Neural cell (in vitro differentiated cells): Measurements from ENCODE around the gene KSR2. TPM values are rescaled to one million over a fixed set of nuclear protein-coding genes. Genes with fewer than 3 reads are reported as not detected.

Experiments
- H2AFZ ChIP-seq: fragments of 200-600, 300-800 bp; sonication (generic), shearing (Covaris generic); 2 replicates; pipeline ENCODE4 v1.6.0; 2014; ENCODE audit warnings: low read depth, mild to moderate bottlenecking, antibody characterized with exemption, low read length, moderate library complexity
- H3F3A ChIP-seq: fragments of 200-600 bp; shearing (Covaris generic); 2 replicates; pipeline ENCODE4 v1.6.1; 2016; ENCODE audit warnings: mild to moderate bottlenecking, moderate library complexity, mixed read lengths, antibody characterized with exemption, low read length; ENCODE audit not compliant: insufficient read depth, poor library complexity, severe bottlenecking
- H3K27ac ChIP-seq: fragments of 200-600, 300-800 bp; sonication (generic), shearing (Covaris generic); 2 replicates; pipeline ENCODE4 v1.5.1; 2014; ENCODE audit warnings: mild to moderate bottlenecking, low read length, moderate library complexity
- H3K27me3 ChIP-seq: fragments of 300-800, 200-600 bp; sonication (generic), shearing (Covaris generic); 2 replicates; pipeline ENCODE4 v1.6.0; 2014; ENCODE audit warnings: mild to moderate bottlenecking, low read depth, low read length, moderate library complexity; ENCODE audit not compliant: insufficient read depth
- H3K36me3 ChIP-seq: fragments of 300-800, 200-600 bp; sonication (generic), shearing (Covaris generic); 2 replicates; pipeline ENCODE4 v1.5.1; 2014; ENCODE audit warnings: mild to moderate bottlenecking, antibody characterized with exemption, low read length, moderate library complexity; ENCODE audit not compliant: insufficient read depth
- H3K4me2 ChIP-seq: fragments of 300-800, 200-600 bp; sonication (generic), shearing (Covaris generic); 2 replicates; pipeline ENCODE4 v1.6.0; 2014; ENCODE audit warnings: mild to moderate bottlenecking, low read length
- H3K4me3 ChIP-seq: fragments of 300-800, 200-600 bp; sonication (generic), shearing (Covaris generic); 2 replicates; pipeline ENCODE4 v1.5.1; 2014; ENCODE audit warnings: mild to moderate bottlenecking, low read length, moderate library complexity
- H3K79me2 ChIP-seq: fragments of 200-600 bp; shearing (Covaris generic); replicated peaks from 2 replicates; pipeline ENCODE4 v1.6.0; 2014; ENCODE audit warnings: mild to moderate bottlenecking, low read length, moderate library complexity; ENCODE audit not compliant: insufficient read depth
- H3K9ac ChIP-seq: fragments of 300-800, 200-600 bp; sonication (generic), shearing (Covaris generic); 2 replicates; pipeline ENCODE4 v1.6.1; 2016; ENCODE audit warnings: mild to moderate bottlenecking, low read length, mixed read lengths
- H3K9me2 ChIP-seq: fragments of 200-600 bp; shearing (Covaris generic); 2 replicates; pipeline ENCODE4 v1.6.1; 2016; ENCODE audit warnings: mild to moderate bottlenecking, low read length, mixed read lengths; ENCODE audit not compliant: insufficient read depth
- H3K9me3 ChIP-seq: fragments of 200-600, 300-800 bp; sonication (generic), shearing (Covaris generic); 2 replicates; pipeline ENCODE4 v1.6.1; 2016; ENCODE audit warnings: mild to moderate bottlenecking, mixed run types, low read length, moderate library complexity, mixed read lengths
- H4K20me1 ChIP-seq: fragments of 200-600 bp; shearing (Covaris generic); 2 replicates; pipeline ENCODE4 v1.6.1; 2016; ENCODE audit warnings: mild to moderate bottlenecking, mixed run types; ENCODE audit not compliant: insufficient read depth
- EP300 ChIP-seq: fragments of 450-650 bp; conservative IDR thresholded peaks from 2 replicates; pipeline ENCODE4 v1.6.1; 2014; ENCODE audit warnings: antibody characterized with exemption, mild to moderate bottlenecking, moderate library complexity; ENCODE audit not compliant: poor library complexity, severe bottlenecking
- EZH2 ChIP-seq: fragments of 200-600, 300-800 bp; shearing (Covaris generic), sonication (generic); IDR thresholded peaks from 2 replicates; pipeline ENCODE4 v1.6.1; 2014; ENCODE audit warnings: antibody characterized with exemption, low read length, borderline replicate concordance, mild to moderate bottlenecking; ENCODE audit not compliant: insufficient read depth, poor library complexity, severe bottlenecking
- MXI1 ChIP-seq: fragments of 450-650 bp; conservative IDR thresholded peaks from 2 replicates; pipeline ENCODE4 v1.6.1; 2014; ENCODE audit warnings: antibody characterized with exemption, mild to moderate bottlenecking; ENCODE audit not compliant: poor library complexity, severe bottlenecking
- POLR2AphosphoS5 ChIP-seq: IDR thresholded peaks from 2 replicates; pipeline ENCODE4 v1.6.1; 2012
- RAD21 ChIP-seq: fragments of 450-650 bp; conservative IDR thresholded peaks from 2 replicates; pipeline ENCODE4 v1.6.1; 2014; ENCODE audit warnings: antibody characterized with exemption, mild to moderate bottlenecking, moderate library complexity
- SMC3 ChIP-seq: fragments of 450-650 bp; conservative IDR thresholded peaks from 2 replicates; pipeline ENCODE4 v1.6.1; 2014; ENCODE audit warnings: antibody characterized with exemption, mild to moderate bottlenecking, moderate library complexity; ENCODE audit not compliant: poor library complexity
- TAF1 ChIP-seq: IDR thresholded peaks from 2 replicates; pipeline ENCODE4 v1.6.1; 2012; ENCODE audit warnings: low read depth
- polyA plus RNA-seq: library from polyadenylated mRNA; depleted of rRNA; stranded (reverse); fragments of >200 nt; gene quantifications from 2 replicates; pipeline ENCODE4 v1.2.3, GENCODE V29; 2014
- TF ChIP-seq, protein P1 (sequence below): fragments of 450-650 bp; IDR thresholded peaks from 2 replicates; pipeline ENCODE4 v1.5.1; 2014; ENCODE audit warnings: antibody characterized with exemption, mild to moderate bottlenecking, moderate library complexity; ENCODE audit not compliant: poor library complexity, severe bottlenecking
- TF ChIP-seq, protein P2 (sequence below): IDR thresholded peaks from 2 replicates; pipeline ENCODE4 v1.6.1; 2012; ENCODE audit warnings: borderline replicate concordance

The KSR2 gene
- polyA plus RNA-seq, 1 donor from 2014 or later, result 3.0 TPM

DNA sequence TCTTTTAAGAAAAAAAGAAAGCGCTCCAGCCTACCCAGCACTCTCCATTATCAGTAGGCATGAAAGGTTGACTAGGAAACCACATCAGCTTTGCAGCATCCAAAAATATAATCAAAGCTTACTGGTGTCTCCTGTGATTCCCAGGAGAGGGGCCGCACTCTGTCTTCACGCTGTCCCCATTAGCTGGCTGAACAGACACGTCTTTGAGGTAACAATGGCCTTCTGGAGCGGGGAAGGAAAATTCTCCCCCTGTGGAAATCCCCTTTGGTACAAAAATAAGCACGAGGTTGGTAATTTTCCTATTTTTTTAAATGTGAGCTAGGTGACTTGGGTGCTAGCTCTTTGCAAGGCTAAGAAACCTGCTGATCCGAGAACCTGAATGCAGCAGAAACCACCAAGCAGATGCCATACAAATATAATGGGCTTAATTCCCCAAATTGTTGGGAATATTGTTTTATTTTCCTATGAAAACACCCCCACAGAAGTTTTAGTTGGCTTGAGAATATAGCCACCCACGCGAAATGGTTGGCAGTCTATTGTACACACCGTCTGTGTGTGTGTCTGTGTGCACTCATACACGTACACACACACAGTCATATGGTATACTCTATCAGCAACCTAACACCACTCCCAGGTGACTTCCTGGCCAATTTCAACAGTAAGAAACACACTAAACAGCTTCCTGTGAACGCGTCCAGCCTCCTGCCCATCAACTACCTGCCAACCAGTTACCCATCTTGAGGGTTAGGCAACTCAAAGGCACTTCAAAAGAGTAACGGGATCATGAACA is 71.2 kb downstream of the KSR2 start:
- no peaks in the 10 kb centered on the region for H3F3A ChIP-seq
- no peaks in the 10 kb centered on the region for H3K27me3 ChIP-seq
- no peak overlapping the region for H2AFZ ChIP-seq
- H3K79me2 ChIP-seq, result no peaks in the 10 kb centered on the region
- H3K36me3 ChIP-seq, result no peaks in the 10 kb centered on the region
- H3K9me2 ChIP-seq, result no peaks in the 10 kb centered on the region
- no peak overlapping the region for H3K9ac ChIP-seq
- H4K20me1 ChIP-seq, result no peaks in the 10 kb centered on the region
- TF ChIP-seq EP300 (no peak), RAD21 (no peak)
- no peaks in the 10 kb centered on the region for H3K9me3 ChIP-seq
- no peak overlapping the region for H3K4me3 ChIP-seq
- no peak overlapping the region for H3K4me2 ChIP-seq
- no peak overlapping the region for H3K27ac ChIP-seq

DNA sequence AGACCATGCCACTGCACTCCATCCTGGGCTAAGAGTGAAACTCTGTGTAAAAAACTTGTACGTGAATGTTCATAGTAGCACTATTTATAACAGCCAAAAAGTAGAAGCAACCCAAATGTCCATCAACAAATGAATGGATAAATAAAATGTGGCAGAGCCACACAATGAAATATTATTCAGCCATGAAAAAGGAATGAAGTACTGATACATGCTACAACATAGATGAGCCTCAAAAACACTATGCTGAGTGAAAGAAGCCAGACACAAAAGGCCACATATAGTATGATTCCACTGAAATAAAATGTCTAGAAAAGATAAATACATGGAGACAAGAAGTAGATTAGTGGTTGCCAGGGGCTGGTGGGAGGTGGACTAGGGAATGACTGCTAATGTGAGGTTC is 72.8 kb downstream of the KSR2 start:
- H4K20me1 ChIP-seq, result no peaks in the 10 kb centered on the region
- no peaks in the 10 kb centered on the region for H3F3A ChIP-seq
- H3K4me3 ChIP-seq, result no peak overlapping the region
- H3K79me2 ChIP-seq, result no peaks in the 10 kb centered on the region
- no peak overlapping the region for H3K4me2 ChIP-seq
- H3K9me2 ChIP-seq, result no peaks in the 10 kb centered on the region
- no peak overlapping the region for H2AFZ ChIP-seq
- H3K36me3 ChIP-seq, result no peaks in the 10 kb centered on the region
- no peaks in the 10 kb centered on the region for H3K27me3 ChIP-seq
- no peaks in the 10 kb centered on the region for H3K9me3 ChIP-seq
- H3K9ac ChIP-seq, result no peak overlapping the region
- TF ChIP-seq, protein P1, sequence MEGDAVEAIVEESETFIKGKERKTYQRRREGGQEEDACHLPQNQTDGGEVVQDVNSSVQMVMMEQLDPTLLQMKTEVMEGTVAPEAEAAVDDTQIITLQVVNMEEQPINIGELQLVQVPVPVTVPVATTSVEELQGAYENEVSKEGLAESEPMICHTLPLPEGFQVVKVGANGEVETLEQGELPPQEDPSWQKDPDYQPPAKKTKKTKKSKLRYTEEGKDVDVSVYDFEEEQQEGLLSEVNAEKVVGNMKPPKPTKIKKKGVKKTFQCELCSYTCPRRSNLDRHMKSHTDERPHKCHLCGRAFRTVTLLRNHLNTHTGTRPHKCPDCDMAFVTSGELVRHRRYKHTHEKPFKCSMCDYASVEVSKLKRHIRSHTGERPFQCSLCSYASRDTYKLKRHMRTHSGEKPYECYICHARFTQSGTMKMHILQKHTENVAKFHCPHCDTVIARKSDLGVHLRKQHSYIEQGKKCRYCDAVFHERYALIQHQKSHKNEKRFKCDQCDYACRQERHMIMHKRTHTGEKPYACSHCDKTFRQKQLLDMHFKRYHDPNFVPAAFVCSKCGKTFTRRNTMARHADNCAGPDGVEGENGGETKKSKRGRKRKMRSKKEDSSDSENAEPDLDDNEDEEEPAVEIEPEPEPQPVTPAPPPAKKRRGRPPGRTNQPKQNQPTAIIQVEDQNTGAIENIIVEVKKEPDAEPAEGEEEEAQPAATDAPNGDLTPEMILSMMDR, result no peak
- TF ChIP-seq RAD21, result no peak
- no peak for TF ChIP-seq MXI1
- TF ChIP-seq SMC3, result no peak
- TF ChIP-seq POLR2AphosphoS5, result no peak
- no peak for TF ChIP-seq EP300
- TF ChIP-seq TAF1, result no peak
- TF ChIP-seq, protein P2, sequence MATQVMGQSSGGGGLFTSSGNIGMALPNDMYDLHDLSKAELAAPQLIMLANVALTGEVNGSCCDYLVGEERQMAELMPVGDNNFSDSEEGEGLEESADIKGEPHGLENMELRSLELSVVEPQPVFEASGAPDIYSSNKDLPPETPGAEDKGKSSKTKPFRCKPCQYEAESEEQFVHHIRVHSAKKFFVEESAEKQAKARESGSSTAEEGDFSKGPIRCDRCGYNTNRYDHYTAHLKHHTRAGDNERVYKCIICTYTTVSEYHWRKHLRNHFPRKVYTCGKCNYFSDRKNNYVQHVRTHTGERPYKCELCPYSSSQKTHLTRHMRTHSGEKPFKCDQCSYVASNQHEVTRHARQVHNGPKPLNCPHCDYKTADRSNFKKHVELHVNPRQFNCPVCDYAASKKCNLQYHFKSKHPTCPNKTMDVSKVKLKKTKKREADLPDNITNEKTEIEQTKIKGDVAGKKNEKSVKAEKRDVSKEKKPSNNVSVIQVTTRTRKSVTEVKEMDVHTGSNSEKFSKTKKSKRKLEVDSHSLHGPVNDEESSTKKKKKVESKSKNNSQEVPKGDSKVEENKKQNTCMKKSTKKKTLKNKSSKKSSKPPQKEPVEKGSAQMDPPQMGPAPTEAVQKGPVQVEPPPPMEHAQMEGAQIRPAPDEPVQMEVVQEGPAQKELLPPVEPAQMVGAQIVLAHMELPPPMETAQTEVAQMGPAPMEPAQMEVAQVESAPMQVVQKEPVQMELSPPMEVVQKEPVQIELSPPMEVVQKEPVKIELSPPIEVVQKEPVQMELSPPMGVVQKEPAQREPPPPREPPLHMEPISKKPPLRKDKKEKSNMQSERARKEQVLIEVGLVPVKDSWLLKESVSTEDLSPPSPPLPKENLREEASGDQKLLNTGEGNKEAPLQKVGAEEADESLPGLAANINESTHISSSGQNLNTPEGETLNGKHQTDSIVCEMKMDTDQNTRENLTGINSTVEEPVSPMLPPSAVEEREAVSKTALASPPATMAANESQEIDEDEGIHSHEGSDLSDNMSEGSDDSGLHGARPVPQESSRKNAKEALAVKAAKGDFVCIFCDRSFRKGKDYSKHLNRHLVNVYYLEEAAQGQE, result no peak
- no peak for TF ChIP-seq EZH2
- no peak overlapping the region for H3K27ac ChIP-seq
